Duodenal mucosa (tissue), 2 donors: ENCODE results near the gene SDSL.

ENCODE experiments used
- H3K27ac ChIP-seq: one replicate; pipeline ENCODE4 v1.7.0; 2013; ENCODE audit warnings: low read depth, low read length
- H3K27me3 ChIP-seq, 2 donors: one replicate each; pipeline ENCODE4 v1.7.0; 2013; ENCODE audit warnings: low read length in 2 of 2, control low read depth in 1 of 2; ENCODE audit not compliant: insufficient read depth in 2 of 2, control insufficient read depth in 1 of 2
- H3K36me3 ChIP-seq, 2 donors: one replicate each; pipeline ENCODE4 v1.7.0; 2013; ENCODE audit warnings: low read length in 2 of 2, control low read depth in 1 of 2; ENCODE audit not compliant: insufficient read depth in 2 of 2, control insufficient read depth in 1 of 2
- H3K4me1 ChIP-seq, 2 donors: one replicate each; pipeline ENCODE4 v1.7.0; 2013; ENCODE audit warnings: low read length in 2 of 2, control low read depth in 1 of 2; ENCODE audit not compliant: insufficient read depth in 2 of 2, control insufficient read depth in 1 of 2
- H3K4me3 ChIP-seq, 2 donors: one replicate each; pipeline ENCODE4 v1.7.0; 2013; ENCODE audit warnings: low read length in 2 of 2, low read depth in 1 of 2
- H3K9ac ChIP-seq, 2 donors: one replicate each; pipeline ENCODE4 v1.7.0; 2013; ENCODE audit warnings: low read length in 2 of 2, low read depth in 1 of 2
- H3K9me3 ChIP-seq, 2 donors: one replicate each; pipeline ENCODE4 v1.7.0; 2013; ENCODE audit warnings: low read length in 2 of 2, control low read depth in 1 of 2; ENCODE audit not compliant: control insufficient read depth in 1 of 2

The SDSL gene

GRCh38 chr12:113480336-113480971, 58.3 kb downstream of the SDSL start:
- Histone ChIP-seq H3K9ac (no peak overlapping the region), H3K4me1 (no peaks in the 10 kb centered on the region), H3K9me3 (no peaks in the 10 kb centered on the region), H3K36me3 (no peaks in the 10 kb centered on the region), H3K4me3 (no peak overlapping the region), H3K27me3 (peaks cover 41 to 56% of the 10 kb centered on the region in 2 donors), H3K27ac (no peak overlapping the region)

- no peak overlapping the region for H3K4me3 ChIP-seq
- H3K27ac ChIP-seq = no peak overlapping the region
- H3K4me1 ChIP-seq = no peaks in the 10 kb centered on the region
- peaks cover 37 to 46% of the 10 kb centered on the region in 2 donors for H3K27me3 ChIP-seq
- H3K36me3 ChIP-seq = no peaks in the 10 kb centered on the region
- no peak overlapping the region for H3K9ac ChIP-seq
- H3K9me3 ChIP-seq = no peaks in the 10 kb centered on the region
Observed at GRCh38 chr12:113482334-113482733, 60.2 kb downstream of the SDSL start.

- Histone ChIP-seq H3K4me3 (no peak overlapping the region), H3K27me3 (peaks cover 14 to 16% of the 10 kb centered on the region in 2 donors), H3K9me3 (no peaks in the 10 kb centered on the region), H3K27ac (no peak overlapping the region), H3K36me3 (no peaks in the 10 kb centered on the region), H3K9ac (no peak overlapping the region), H3K4me1 (no peaks in the 10 kb centered on the region)
Observed at GRCh38 chr12:113485330-113485729, 63.1 kb downstream of the SDSL start.

GRCh38 chr12:113486722-113487121, 64.5 kb downstream of the SDSL start:
- Histone ChIP-seq H3K27ac (no peak overlapping the region), H3K4me1 (no peaks in the 10 kb centered on the region), H3K9ac (no peak overlapping the region), H3K36me3 (no peaks in the 10 kb centered on the region), H3K4me3 (no peak overlapping the region), H3K27me3 (peaks cover 7 to 10% of the 10 kb centered on the region in 2 donors), H3K9me3 (no peaks in the 10 kb centered on the region)
